Right forelimb (tissue), 1 donor: ENCODE measurements around the gene C5AR2.
"Not testable (repeated sequence)": the region's sequence is repeated elsewhere in the genome, so short reads cannot be mapped to it uniquely, and the experiment has no call there.

Experiments
- DNase-seq: peaks from one replicate; pipeline ENCODE4 v3.0.0-alpha.2; 2018

Gene C5AR2

GRCh38 chr19:47365455-47365854, 33.5 kb downstream of the C5AR2 start:
- not testable (repeated sequence) for DNase-seq

- no peak for DNase-seq
These were observed 38.2 kb downstream of the C5AR2 start for GRCh38 chr19:47370045-47370611.

- no peak for DNase-seq
These were observed 39.3 kb downstream of the C5AR2 start for GRCh38 chr19:47371261-47371660.

- no peak for DNase-seq
These were observed 40.6 kb downstream of the C5AR2 start for GRCh38 chr19:47372603-47373002.

- no peak for DNase-seq
These were observed 41.6 kb downstream of the C5AR2 start for GRCh38 chr19:47373246-47374240.

GRCh38 chr19:47374876-47375693, 43.1 kb downstream of the C5AR2 start:
- no peak for DNase-seq

- DNase-seq = no peak
These were observed 44.0 kb downstream of the C5AR2 start for GRCh38 chr19:47375694-47376588.

- DNase-seq = no peak
These were observed 44.7 kb downstream of the C5AR2 start for GRCh38 chr19:47376589-47377144.

GRCh38 chr19:47377208-47377701, 45.3 kb downstream of the C5AR2 start:
- DNase-seq = no peak

- DNase-seq = no peak
These were observed 45.8 kb downstream of the C5AR2 start for GRCh38 chr19:47377801-47378200.

- no peak for DNase-seq
These were observed 46.3 kb downstream of the C5AR2 start for GRCh38 chr19:47378246-47378645.

GRCh38 chr19:47379381-47379938, 47.5 kb downstream of the C5AR2 start:
- DNase-seq = no peak

- DNase-seq = no peak
These were observed 48.6 kb downstream of the C5AR2 start for GRCh38 chr19:47380559-47380958.

- DNase-seq = no peak
These were observed 49.1 kb downstream of the C5AR2 start for GRCh38 chr19:47381121-47381520.

GRCh38 chr19:47381653-47382279, 49.8 kb downstream of the C5AR2 start:
- no peak for DNase-seq

GRCh38 chr19:47383890-47384289, 51.9 kb downstream of the C5AR2 start:
- not testable (repeated sequence) for DNase-seq

- DNase-seq = not testable (repeated sequence)
These were observed 52.6 kb downstream of the C5AR2 start for GRCh38 chr19:47384533-47384932.

GRCh38 chr19:47386582-47386981, 54.6 kb downstream of the C5AR2 start:
- DNase-seq = not testable (repeated sequence)

GRCh38 chr19:47387623-47388022, 55.6 kb downstream of the C5AR2 start:
- DNase-seq = not testable (repeated sequence)

- not testable (repeated sequence) for DNase-seq
These were observed 56.7 kb downstream of the C5AR2 start for GRCh38 chr19:47388721-47389120.

GRCh38 chr19:47389150-47389556, 57.2 kb downstream of the C5AR2 start:
- DNase-seq = no peak
